Neural progenitor cell (in vitro differentiated cells): ENCODE results near the gene IQCM. TPM values are rescaled to one million over a fixed set of nuclear protein-coding genes. Genes with fewer than 3 reads are reported as not detected.

ENCODE experiments used
- DNase-seq: peaks from one replicate; pipeline ENCODE4 v3.0.0-alpha.2; 2016; ENCODE audit warnings: low spot score
- H2AFZ ChIP-seq: fragments of 200-600 bp; sonication (generic); replicated peaks from 2 replicates; pipeline ENCODE4 v1.6.1; 2016; ENCODE audit warnings: antibody characterized with exemption
- H3F3A ChIP-seq: fragments of 200-600 bp; sonication (generic); 2 replicates; pipeline ENCODE4 v1.6.1; 2016; ENCODE audit warnings: antibody characterized with exemption, low read depth
- H3K27ac ChIP-seq: fragments of 200-600 bp; sonication (generic); 2 replicates; pipeline ENCODE4 v1.5.1; 2016; ENCODE audit warnings: mild to moderate bottlenecking
- H3K27me3 ChIP-seq: fragments of 200-600 bp; sonication (generic); 2 replicates; pipeline ENCODE4 v1.6.1; 2016; ENCODE audit warnings: mild to moderate bottlenecking, moderate library complexity
- H3K36me3 ChIP-seq: fragments of 200-600 bp; sonication (generic); 2 replicates; pipeline ENCODE4 v1.5.1; 2016
- H3K4me1 ChIP-seq: fragments of 200-600 bp; sonication (generic); 2 replicates; pipeline ENCODE4 v1.6.1; 2016; ENCODE audit warnings: mixed run types
- H3K4me2 ChIP-seq: fragments of 200-600 bp; sonication (generic); 2 replicates; pipeline ENCODE4 v1.6.1; 2016
- H3K4me3 ChIP-seq: fragments of 200-600 bp; sonication (generic); 2 replicates; pipeline ENCODE4 v1.5.1; 2016
- H3K79me2 ChIP-seq: fragments of 200-600 bp; sonication (generic); 2 replicates; pipeline ENCODE4 v1.6.1; 2016; ENCODE audit warnings: low read depth
- H3K9ac ChIP-seq: fragments of 200-600 bp; sonication (generic); 2 replicates; pipeline ENCODE4 v1.6.1; 2016
- H3K9me3 ChIP-seq: fragments of 200-600 bp; sonication (generic); 2 replicates; pipeline ENCODE4 v1.5.1; 2016; ENCODE audit warnings: low read depth
- H4K20me1 ChIP-seq: fragments of 200-600 bp; sonication (generic); 2 replicates; pipeline ENCODE4 v1.6.1; 2016; ENCODE audit warnings: low read depth
- H3K27ac Mint-ChIP-seq: 3 replicates; pipeline ENCODE4 v1.8.0; 2021; ENCODE audit warnings: mixed read lengths
- H3K27me3 Mint-ChIP-seq: 2 replicates; pipeline ENCODE4 v1.8.0; 2022; ENCODE audit warnings: low read depth, mild to moderate bottlenecking, inconsistent platforms, moderate library complexity, mixed read lengths; ENCODE audit not compliant: insufficient read depth
- H3K36me3 Mint-ChIP-seq: 3 replicates; pipeline ENCODE4 v1.8.0; 2021; ENCODE audit warnings: mixed read lengths
- H3K4me1 Mint-ChIP-seq: 3 replicates; pipeline ENCODE4 v1.8.0; 2021; ENCODE audit warnings: mixed read lengths
- H3K4me3 Mint-ChIP-seq: 3 replicates; pipeline ENCODE4 v1.8.0; 2021; ENCODE audit warnings: mild to moderate bottlenecking, moderate library complexity, mixed read lengths
- H3K9me3 Mint-ChIP-seq: 3 replicates; pipeline ENCODE4 v1.8.0; 2020; ENCODE audit warnings: mixed read lengths
- EZH2 ChIP-seq: fragments of 200-600 bp; sonication (generic); IDR thresholded peaks from 2 replicates; pipeline ENCODE4 v1.6.1; 2017; ENCODE audit warnings: antibody characterized with exemption, mild to moderate bottlenecking, moderate library complexity
- EZH2phosphoT487 ChIP-seq: fragments of 200-600 bp; sonication (generic); IDR thresholded peaks from 2 replicates; pipeline ENCODE4 v1.6.1; 2017; ENCODE audit warnings: antibody characterized with exemption
- total RNA-seq: library from RNA; depleted of rRNA; stranded (reverse); fragments of >200 nt; gene quantifications from 2 replicates; pipeline ENCODE4 v1.2.3, GENCODE V29; 2015; ENCODE audit warnings: low replicate concordance
- TF ChIP-seq, protein P1 (sequence below): fragments of 200-600 bp; sonication (generic); IDR thresholded peaks from 2 replicates; pipeline ENCODE4 v1.5.1; 2017; ENCODE audit warnings: antibody characterized with exemption, mild to moderate bottlenecking

Gene IQCM
- total RNA-seq, 1 donor from 2014 or later: 0.26 TPM

DNA sequence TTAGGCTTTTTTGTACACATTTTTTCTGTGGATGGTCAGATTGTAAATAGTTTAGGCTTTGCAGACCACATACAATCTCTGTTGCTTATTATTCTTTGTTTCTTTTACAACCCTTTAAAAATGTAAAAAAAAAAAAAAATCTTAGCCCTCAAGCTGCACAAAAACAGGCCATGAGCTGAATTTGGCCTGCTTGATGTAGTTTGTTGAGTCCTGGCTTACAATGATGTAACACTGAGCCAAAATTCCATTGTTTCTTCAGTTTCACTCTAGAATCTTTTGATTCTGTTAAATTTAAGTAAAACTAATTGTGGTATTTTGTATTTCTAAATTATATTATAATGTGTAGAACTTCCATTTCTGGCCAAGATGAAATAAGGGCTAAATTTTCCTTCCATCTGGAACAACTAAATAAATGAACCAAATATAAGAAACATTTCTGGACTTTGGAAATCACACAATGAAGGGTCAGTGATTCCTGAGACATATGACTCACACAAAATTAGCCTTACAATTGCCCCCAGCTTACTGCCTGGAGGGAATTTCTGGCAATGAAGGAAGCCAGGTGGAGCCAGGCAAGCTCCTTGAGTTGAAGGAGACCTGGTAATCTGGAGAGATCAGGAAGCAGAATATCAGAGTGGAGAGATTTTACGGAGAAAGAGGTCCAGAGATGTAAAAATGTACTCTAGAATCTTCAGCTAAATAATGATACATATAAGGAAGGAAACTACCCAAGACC is 29.8 kb downstream of the IQCM start:
- no peaks in the 10 kb centered on the region for H3K36me3 ChIP-seq
- no peaks in the 10 kb centered on the region for H3F3A ChIP-seq
- H3K27ac ChIP-seq: no peak overlapping the region
- H3K79me2 ChIP-seq: no peaks in the 10 kb centered on the region
- H3K27me3 ChIP-seq: no peaks in the 10 kb centered on the region
- no peak for TF ChIP-seq EZH2
- TF ChIP-seq, protein P1, sequence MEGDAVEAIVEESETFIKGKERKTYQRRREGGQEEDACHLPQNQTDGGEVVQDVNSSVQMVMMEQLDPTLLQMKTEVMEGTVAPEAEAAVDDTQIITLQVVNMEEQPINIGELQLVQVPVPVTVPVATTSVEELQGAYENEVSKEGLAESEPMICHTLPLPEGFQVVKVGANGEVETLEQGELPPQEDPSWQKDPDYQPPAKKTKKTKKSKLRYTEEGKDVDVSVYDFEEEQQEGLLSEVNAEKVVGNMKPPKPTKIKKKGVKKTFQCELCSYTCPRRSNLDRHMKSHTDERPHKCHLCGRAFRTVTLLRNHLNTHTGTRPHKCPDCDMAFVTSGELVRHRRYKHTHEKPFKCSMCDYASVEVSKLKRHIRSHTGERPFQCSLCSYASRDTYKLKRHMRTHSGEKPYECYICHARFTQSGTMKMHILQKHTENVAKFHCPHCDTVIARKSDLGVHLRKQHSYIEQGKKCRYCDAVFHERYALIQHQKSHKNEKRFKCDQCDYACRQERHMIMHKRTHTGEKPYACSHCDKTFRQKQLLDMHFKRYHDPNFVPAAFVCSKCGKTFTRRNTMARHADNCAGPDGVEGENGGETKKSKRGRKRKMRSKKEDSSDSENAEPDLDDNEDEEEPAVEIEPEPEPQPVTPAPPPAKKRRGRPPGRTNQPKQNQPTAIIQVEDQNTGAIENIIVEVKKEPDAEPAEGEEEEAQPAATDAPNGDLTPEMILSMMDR: no peak
- no peak for TF ChIP-seq EZH2phosphoT487
- no peak for DNase-seq
- no peaks in the 10 kb centered on the region for H3K9me3 ChIP-seq
- H3K4me1 ChIP-seq: no peaks in the 10 kb centered on the region
- H2AFZ ChIP-seq: no peak overlapping the region
- no peak overlapping the region for H3K4me3 Mint-ChIP-seq
- no peaks in the 10 kb centered on the region for H3K27me3 Mint-ChIP-seq
- H3K9ac ChIP-seq: no peak overlapping the region
- H3K36me3 Mint-ChIP-seq: no peaks in the 10 kb centered on the region
- no peak overlapping the region for H3K4me3 ChIP-seq
- no peaks in the 10 kb centered on the region for H4K20me1 ChIP-seq
- no peaks in the 10 kb centered on the region for H3K4me1 Mint-ChIP-seq
- no peaks in the 10 kb centered on the region for H3K9me3 Mint-ChIP-seq
- H3K27ac Mint-ChIP-seq: no peak overlapping the region
- H3K4me2 ChIP-seq: no peak overlapping the region

- Mint-ChIP-seq H3K36me3 (no peaks in the 10 kb centered on the region), H3K27me3 (no peaks in the 10 kb centered on the region), H3K27ac (no peak overlapping the region), H3K9me3 (no peaks in the 10 kb centered on the region), H3K4me3 (no peak overlapping the region), H3K4me1 (no peaks in the 10 kb centered on the region)
- Histone ChIP-seq H3K9me3 (no peaks in the 10 kb centered on the region), H3K4me1 (no peaks in the 10 kb centered on the region), H4K20me1 (no peaks in the 10 kb centered on the region), H3K79me2 (no peaks in the 10 kb centered on the region), H3K27me3 (no peaks in the 10 kb centered on the region), H3K27ac (no peak overlapping the region), H3K4me3 (no peak overlapping the region), H3K9ac (no peak overlapping the region), H2AFZ (no peak overlapping the region), H3F3A (no peaks in the 10 kb centered on the region), H3K36me3 (no peaks in the 10 kb centered on the region), H3K4me2 (no peak overlapping the region)
- DNase-seq: no peak
- TF ChIP-seq, protein P1: no peak
- TF ChIP-seq EZH2phosphoT487: no peak
- no peak for TF ChIP-seq EZH2
Measured at GRCh38 chr4:149784018-149784417, 31.6 kb downstream of the IQCM start.

DNA sequence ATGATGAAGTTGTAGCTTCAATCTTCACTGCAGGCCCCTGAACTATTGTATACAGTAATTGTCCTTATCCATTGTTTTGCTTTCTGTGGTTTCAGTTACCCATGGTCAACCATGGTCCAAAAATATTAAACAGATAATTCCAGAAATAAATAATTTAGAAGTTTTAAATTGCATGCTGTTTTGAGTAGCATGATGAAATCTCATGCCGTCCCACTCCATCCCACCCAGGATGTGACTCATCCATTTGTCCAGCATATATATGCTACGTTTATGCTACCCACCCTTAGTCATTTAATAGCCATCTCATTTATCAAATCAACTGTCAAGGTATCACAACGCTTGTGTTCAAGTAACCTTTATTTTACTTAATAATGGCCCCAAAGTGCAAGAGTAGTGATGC is 34.5 kb downstream of the IQCM start:
- H3K9me3 ChIP-seq: no peaks in the 10 kb centered on the region
- Mint-ChIP-seq H3K9me3 (no peaks in the 10 kb centered on the region), H3K27ac (no peak overlapping the region), H3K36me3 (no peaks in the 10 kb centered on the region), H3K4me3 (no peak overlapping the region), H3K27me3 (no peaks in the 10 kb centered on the region), H3K4me1 (no peaks in the 10 kb centered on the region)
- H3K27me3 ChIP-seq: no peaks in the 10 kb centered on the region
- H3K9ac ChIP-seq: no peak overlapping the region
- H3K4me1 ChIP-seq: no peaks in the 10 kb centered on the region
- H2AFZ ChIP-seq: no peak overlapping the region
- H3K36me3 ChIP-seq: no peaks in the 10 kb centered on the region
- no peaks in the 10 kb centered on the region for H4K20me1 ChIP-seq
- DNase-seq: no peak
- no peaks in the 10 kb centered on the region for H3K79me2 ChIP-seq
- H3F3A ChIP-seq: no peaks in the 10 kb centered on the region
- no peak overlapping the region for H3K4me2 ChIP-seq
- H3K4me3 ChIP-seq: no peak overlapping the region
- no peak overlapping the region for H3K27ac ChIP-seq
- TF ChIP-seq EZH2: no peak
- TF ChIP-seq EZH2phosphoT487: no peak
- TF ChIP-seq, protein P1: no peak
